HEK293 (cell line): ENCODE results near the gene REC114.

Experiments
- HOXD13 ChIP-seq: sonication (generic); formaldehyde crosslinking; IDR thresholded peaks from 2 replicates; pipeline ENCODE4 v1.8.0; 2022; ENCODE audit warnings: missing genetic modification reagents, borderline replicate concordance
- TRIM28 ChIP-seq: IDR thresholded peaks from 2 replicates; pipeline ENCODE4 v1.6.1; 2011; ENCODE audit warnings: low read length, control low read depth, borderline replicate concordance
- ZNF121 ChIP-seq: fragments of 450-650 bp; formaldehyde crosslinking; IDR thresholded peaks from 2 replicates; pipeline ENCODE4 v1.5.1; 2016; ENCODE audit warnings: missing biosample characterization, missing genetic modification characterization
- ZNF24 ChIP-seq: fragments of 450-650 bp; formaldehyde crosslinking; IDR thresholded peaks from 2 replicates; pipeline ENCODE4 v1.5.1; 2016; ENCODE audit warnings: missing biosample characterization, missing genetic modification characterization
- ZNF274 ChIP-seq, 2 experiments: fragments of 200-500 bp in 1 of 2; fragments of 450-650 bp in 1 of 2; sonication (Bioruptor generic) in 1 of 2; formaldehyde crosslinking in 1 of 2; IDR thresholded peaks; 2 replicates each; pipeline versions ENCODE4 v1.5.1 to v1.6.1; 2014 to 2016; ENCODE audit warnings: borderline replicate concordance in 1 of 2, inconsistent platforms in 1 of 2, low read length in 1 of 2, missing biosample characterization in 1 of 2, missing genetic modification characterization in 1 of 2
- ZNF426 ChIP-seq: fragments of 450-650 bp; formaldehyde crosslinking; IDR thresholded peaks from 2 replicates; pipeline ENCODE4 v1.5.1; 2017; ENCODE audit warnings: missing biosample characterization, missing genetic modification characterization, mild to moderate bottlenecking, inconsistent platforms, moderate library complexity
- ZSCAN30 ChIP-seq: fragments of 450-650 bp; IDR thresholded peaks from 2 replicates; pipeline ENCODE4 v1.5.1; 2018; ENCODE audit warnings: missing biosample characterization, mild to moderate bottlenecking, missing genetic modification characterization, moderate library complexity
- TF ChIP-seq, protein P1 (sequence below): fragments of 450-650 bp; formaldehyde crosslinking; IDR thresholded peaks from 2 replicates; pipeline ENCODE4 v1.5.1; 2016; ENCODE audit warnings: missing biosample characterization, missing genetic modification characterization
- TF ChIP-seq, protein P2 (sequence below): fragments of 450-650 bp; formaldehyde crosslinking; IDR thresholded peaks from 2 replicates; pipeline ENCODE4 v1.5.1; 2016; ENCODE audit warnings: missing biosample characterization, missing genetic modification characterization
- TF ChIP-seq, protein P3 (sequence below): fragments of 450-650 bp; formaldehyde crosslinking; conservative IDR thresholded peaks from 2 replicates; pipeline ENCODE4 v1.5.1; 2016; ENCODE audit warnings: low read depth, missing biosample characterization, missing genetic modification characterization
- TF ChIP-seq, protein P4 (sequence below): fragments of 450-650 bp; formaldehyde crosslinking; IDR thresholded peaks from 2 replicates; pipeline ENCODE4 v1.5.1; 2016; ENCODE audit warnings: missing biosample characterization, missing genetic modification characterization

DNA sequence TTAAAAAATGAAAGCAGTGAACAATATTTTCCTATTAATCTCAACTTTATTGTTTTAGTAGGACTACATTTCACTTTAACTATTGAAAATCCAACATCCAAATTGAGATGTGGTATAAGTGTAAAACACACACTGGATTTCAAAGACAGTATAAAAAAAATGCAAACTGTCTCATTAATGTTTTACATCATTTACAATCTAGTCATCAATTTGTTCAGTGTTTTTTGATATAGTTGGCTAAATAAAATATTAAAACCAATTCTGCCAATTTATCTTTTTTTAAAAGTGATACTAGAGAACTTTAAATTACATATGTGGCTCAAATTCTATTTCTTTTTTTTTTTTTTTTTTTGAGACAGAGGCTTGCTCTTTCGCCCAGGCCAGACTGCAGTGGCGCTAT is 95.2 kb downstream of the REC114 start:
- TF ChIP-seq, protein P1, sequence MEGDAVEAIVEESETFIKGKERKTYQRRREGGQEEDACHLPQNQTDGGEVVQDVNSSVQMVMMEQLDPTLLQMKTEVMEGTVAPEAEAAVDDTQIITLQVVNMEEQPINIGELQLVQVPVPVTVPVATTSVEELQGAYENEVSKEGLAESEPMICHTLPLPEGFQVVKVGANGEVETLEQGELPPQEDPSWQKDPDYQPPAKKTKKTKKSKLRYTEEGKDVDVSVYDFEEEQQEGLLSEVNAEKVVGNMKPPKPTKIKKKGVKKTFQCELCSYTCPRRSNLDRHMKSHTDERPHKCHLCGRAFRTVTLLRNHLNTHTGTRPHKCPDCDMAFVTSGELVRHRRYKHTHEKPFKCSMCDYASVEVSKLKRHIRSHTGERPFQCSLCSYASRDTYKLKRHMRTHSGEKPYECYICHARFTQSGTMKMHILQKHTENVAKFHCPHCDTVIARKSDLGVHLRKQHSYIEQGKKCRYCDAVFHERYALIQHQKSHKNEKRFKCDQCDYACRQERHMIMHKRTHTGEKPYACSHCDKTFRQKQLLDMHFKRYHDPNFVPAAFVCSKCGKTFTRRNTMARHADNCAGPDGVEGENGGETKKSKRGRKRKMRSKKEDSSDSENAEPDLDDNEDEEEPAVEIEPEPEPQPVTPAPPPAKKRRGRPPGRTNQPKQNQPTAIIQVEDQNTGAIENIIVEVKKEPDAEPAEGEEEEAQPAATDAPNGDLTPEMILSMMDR: no peak
- no peak for TF ChIP-seq TRIM28
- no peak for TF ChIP-seq ZNF426
- TF ChIP-seq, protein P2, sequence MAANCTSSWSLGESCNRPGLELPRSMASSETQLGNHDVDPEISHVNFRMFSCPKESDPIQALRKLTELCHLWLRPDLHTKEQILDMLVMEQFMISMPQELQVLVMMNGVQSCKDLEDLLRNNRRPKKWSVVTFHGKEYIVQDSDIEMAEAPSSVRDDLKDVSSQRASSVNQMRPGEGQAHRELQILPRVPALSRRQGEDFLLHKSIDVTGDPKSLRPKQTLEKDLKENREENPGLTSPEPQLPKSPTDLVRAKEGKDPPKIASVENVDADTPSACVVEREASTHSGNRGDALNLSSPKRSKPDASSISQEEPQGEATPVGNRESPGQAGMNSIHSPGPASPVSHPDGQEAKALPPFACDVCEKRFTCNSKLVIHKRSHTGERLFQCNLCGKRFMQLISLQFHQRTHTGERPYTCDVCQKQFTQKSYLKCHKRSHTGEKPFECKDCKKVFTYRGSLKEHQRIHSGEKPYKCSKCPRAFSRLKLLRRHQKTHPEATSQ (tag by site-specific recombination): no peak
- TF ChIP-seq ZSCAN30 (tag by site-specific recombination): no peak
- no peak for TF ChIP-seq ZNF274 (IDR thresholded peaks at IDR 0.05; ENCODE audit: low read length)
- no peak for TF ChIP-seq ZNF274 (tag by site-specific recombination; IDR thresholded peaks at IDR 0.05; ENCODE audit: borderline replicate concordance)
- TF ChIP-seq, protein P3, sequence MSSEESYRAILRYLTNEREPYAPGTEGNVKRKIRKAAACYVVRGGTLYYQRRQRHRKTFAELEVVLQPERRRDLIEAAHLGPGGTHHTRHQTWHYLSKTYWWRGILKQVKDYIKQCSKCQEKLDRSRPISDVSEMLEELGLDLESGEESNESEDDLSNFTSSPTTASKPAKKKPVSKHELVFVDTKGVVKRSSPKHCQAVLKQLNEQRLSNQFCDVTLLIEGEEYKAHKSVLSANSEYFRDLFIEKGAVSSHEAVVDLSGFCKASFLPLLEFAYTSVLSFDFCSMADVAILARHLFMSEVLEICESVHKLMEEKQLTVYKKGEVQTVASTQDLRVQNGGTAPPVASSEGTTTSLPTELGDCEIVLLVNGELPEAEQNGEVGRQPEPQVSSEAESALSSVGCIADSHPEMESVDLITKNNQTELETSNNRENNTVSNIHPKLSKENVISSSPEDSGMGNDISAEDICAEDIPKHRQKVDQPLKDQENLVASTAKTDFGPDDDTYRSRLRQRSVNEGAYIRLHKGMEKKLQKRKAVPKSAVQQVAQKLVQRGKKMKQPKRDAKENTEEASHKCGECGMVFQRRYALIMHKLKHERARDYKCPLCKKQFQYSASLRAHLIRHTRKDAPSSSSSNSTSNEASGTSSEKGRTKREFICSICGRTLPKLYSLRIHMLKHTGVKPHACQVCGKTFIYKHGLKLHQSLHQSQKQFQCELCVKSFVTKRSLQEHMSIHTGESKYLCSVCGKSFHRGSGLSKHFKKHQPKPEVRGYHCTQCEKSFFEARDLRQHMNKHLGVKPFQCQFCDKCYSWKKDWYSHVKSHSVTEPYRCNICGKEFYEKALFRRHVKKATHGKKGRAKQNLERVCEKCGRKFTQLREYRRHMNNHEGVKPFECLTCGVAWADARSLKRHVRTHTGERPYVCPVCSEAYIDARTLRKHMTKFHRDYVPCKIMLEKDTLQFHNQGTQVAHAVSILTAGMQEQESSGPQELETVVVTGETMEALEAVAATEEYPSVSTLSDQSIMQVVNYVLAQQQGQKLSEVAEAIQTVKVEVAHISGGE (tag by site-specific recombination): no peak
- no peak for TF ChIP-seq ZNF121 (tag by site-specific recombination)
- no peak for TF ChIP-seq ZNF24 (tag by site-specific recombination)
- TF ChIP-seq, protein P4, sequence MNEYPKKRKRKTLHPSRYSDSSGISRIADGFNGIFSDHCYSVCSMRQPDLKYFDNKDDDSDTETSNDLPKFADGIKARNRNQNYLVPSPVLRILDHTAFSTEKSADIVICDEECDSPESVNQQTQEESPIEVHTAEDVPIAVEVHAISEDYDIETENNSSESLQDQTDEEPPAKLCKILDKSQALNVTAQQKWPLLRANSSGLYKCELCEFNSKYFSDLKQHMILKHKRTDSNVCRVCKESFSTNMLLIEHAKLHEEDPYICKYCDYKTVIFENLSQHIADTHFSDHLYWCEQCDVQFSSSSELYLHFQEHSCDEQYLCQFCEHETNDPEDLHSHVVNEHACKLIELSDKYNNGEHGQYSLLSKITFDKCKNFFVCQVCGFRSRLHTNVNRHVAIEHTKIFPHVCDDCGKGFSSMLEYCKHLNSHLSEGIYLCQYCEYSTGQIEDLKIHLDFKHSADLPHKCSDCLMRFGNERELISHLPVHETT (tag by site-specific recombination): no peak
- TF ChIP-seq HOXD13 (CRISPR knock-in tag): no peak
